ENCODE results near the gene FAM43A. TPM values are rescaled to one million over a fixed set of nuclear protein-coding genes. Genes with fewer than 3 reads are reported as not detected.
A peak's percentile ranks its signal among the peaks of the same experiment; 100 is the strongest.

Gene FAM43A
- total RNA-seq, 1 donor from 2014 or later, result 2.9 TPM

DNA sequence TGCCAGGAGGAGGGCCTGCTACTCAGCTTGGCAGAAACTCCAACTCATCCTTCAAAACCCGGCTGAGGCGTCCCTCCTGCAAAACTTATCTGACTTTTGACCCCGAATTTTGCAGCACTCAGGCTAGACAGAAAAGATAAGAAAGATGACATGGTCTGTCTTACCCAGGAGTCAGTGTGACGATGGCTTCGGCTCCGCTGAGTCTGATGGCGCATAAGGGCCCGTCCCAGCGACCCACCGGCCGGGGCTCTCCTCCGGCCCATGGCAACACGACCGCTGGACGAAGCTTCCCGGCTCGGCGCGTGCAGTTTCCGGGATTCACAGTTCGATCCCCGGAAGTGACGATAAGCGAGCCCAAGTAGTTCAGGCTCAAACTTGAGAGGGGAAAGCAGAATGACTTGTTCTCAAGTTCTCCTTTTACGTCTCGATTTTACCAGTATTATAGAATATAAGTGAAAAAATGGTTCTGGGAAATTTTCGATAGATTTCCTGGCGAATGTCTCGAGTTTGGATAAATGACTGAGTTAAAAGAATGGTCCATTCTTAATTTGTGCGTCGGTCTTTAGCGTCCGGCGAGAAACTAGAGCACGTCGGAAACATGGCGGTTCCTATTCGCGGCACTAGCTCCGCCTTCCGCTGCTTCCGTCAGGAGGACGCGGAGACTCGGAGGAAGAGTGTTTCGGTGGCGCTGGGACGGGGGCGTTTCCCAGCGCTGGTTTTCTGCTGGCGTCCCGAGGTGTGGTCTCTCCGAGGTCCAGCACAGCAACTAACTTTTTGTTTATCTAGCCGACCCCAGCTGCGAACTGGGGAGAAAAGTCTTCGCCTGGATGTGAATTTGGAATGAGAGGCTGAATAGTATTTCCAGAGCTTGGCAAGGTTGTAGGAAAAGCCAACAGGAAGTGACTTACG lies 13.5 kb upstream of the FAM43A start, which contains the start of gene LSG1:
Gene LSG1, minus strand, starts transcription at position 292 of the 909 bp plus-strand sequence. Its CDS starts 29 bp downstream, at position 263.
- no peaks in the 10 kb centered on the region for H3K27me3 ChIP-seq (ENCODE audit: control insufficient read depth, insufficient read depth, low read length)
- TF ChIP-seq, protein P1, sequence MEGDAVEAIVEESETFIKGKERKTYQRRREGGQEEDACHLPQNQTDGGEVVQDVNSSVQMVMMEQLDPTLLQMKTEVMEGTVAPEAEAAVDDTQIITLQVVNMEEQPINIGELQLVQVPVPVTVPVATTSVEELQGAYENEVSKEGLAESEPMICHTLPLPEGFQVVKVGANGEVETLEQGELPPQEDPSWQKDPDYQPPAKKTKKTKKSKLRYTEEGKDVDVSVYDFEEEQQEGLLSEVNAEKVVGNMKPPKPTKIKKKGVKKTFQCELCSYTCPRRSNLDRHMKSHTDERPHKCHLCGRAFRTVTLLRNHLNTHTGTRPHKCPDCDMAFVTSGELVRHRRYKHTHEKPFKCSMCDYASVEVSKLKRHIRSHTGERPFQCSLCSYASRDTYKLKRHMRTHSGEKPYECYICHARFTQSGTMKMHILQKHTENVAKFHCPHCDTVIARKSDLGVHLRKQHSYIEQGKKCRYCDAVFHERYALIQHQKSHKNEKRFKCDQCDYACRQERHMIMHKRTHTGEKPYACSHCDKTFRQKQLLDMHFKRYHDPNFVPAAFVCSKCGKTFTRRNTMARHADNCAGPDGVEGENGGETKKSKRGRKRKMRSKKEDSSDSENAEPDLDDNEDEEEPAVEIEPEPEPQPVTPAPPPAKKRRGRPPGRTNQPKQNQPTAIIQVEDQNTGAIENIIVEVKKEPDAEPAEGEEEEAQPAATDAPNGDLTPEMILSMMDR (IDR thresholded peaks at IDR 0.05; ENCODE audit: insufficient read depth, low read length, severe bottlenecking), result no peak
- peak; percentile 85 for DNase-seq (ENCODE audit: low read depth)
- FAIRE-seq, result no peak
- peak within 1 kb of the TSS; percentile 95 for H3K4me3 ChIP-seq (ENCODE audit: low read depth, low read length)
- H3K36me3 ChIP-seq (ENCODE audit: control insufficient read depth, insufficient read depth, low read length), result peaks cover 4% of the 10 kb centered on the region

DNA sequence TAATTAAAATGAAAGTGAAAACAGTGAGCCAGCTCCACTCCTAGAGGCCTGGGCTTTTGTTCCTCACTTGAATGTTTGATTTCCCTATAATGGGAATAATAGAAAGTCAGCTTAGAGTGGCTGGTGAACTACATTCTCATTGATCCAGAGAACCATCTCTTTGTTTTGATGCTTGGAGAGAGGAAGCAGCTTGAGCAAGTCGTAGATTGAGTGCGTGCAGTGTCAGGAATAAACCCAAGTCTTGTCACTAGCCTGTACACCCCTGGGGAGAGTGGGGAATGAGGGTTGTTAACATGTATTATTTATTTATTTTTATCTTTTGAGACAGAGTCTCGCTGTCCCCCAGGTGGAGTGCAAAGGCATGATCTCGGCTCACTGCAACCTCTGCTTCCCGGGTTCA lies 12.8 kb upstream of the FAM43A start:
- no peak for FAIRE-seq
- Histone ChIP-seq H3K4me3 (ENCODE audit: low read depth, low read length) (peak overlapping the region; percentile 95), H3K36me3 (ENCODE audit: control insufficient read depth, insufficient read depth, low read length) (peaks cover 4% of the 10 kb centered on the region), H3K27me3 (ENCODE audit: control insufficient read depth, insufficient read depth, low read length) (no peaks in the 10 kb centered on the region)
- no peak for DNase-seq (ENCODE audit: low read depth)
- TF ChIP-seq, protein P1 (IDR thresholded peaks at IDR 0.05; ENCODE audit: insufficient read depth, low read length, severe bottlenecking), result no peak

DNA sequence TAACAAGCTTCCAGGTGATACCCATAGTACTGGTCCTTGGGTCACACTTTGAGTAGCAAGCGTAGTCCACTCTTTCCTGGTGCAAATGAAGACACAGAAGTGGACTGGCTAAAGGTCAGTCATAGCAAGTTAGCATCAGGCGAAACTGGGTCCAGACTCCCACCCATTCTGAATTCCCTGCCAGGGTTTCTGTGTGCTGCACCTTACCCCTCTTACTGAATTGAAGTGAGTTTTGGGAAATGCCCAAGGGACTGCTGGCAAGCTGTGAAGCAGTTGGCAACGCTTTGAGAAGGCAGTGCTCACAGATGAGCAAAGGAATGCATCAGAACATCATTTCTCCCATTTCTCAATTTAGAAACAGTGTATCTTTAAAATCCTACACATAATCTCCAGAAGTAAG lies 11.9 kb upstream of the FAM43A start:
- DNase-seq (ENCODE audit: low read depth) (no peak), FAIRE-seq (no peak)
- Histone ChIP-seq H3K4me3 (ENCODE audit: low read depth, low read length) (no peak overlapping the region), H3K27me3 (ENCODE audit: control insufficient read depth, insufficient read depth, low read length) (no peaks in the 10 kb centered on the region), H3K36me3 (ENCODE audit: control insufficient read depth, insufficient read depth, low read length) (peaks cover 4% of the 10 kb centered on the region)
- TF ChIP-seq, protein P1 (IDR thresholded peaks at IDR 0.05; ENCODE audit: insufficient read depth, low read length, severe bottlenecking), result no peak

DNA sequence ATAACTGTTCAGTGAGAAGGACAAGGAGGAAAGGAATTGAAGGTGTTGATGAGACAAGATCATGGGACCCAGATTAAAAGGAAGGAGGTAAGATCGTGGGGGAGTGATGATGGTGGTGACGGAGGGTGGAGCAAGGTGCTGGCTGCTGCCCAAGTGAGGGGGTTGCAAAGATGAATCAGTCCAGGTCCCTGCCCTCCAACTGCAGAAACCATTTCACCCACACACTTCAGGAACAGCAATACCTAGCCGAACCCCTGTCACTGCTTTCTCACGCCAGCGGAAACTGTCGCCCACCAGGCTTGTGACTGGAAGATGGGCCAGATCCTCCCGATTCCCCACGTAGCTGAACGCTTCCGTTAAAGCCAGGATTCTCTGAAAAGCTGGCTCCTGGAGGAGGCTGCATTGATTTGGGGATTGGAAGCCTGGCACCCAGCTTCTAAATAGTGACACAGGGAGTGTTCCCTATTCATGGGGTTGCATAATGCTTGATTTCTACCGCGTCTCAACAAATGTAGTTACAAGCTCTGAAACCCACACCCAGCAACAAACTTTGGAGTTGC lies 10.5 kb upstream of the FAM43A start:
- TF ChIP-seq, protein P1 (IDR thresholded peaks at IDR 0.05; ENCODE audit: insufficient read depth, low read length, severe bottlenecking), result no peak
- H3K36me3 ChIP-seq (ENCODE audit: control insufficient read depth, insufficient read depth, low read length), result no peaks in the 10 kb centered on the region
- H3K4me3 ChIP-seq (ENCODE audit: low read depth, low read length), result no peak overlapping the region
- no peak for FAIRE-seq
- DNase-seq (ENCODE audit: low read depth), result peak; percentile 33
- H3K27me3 ChIP-seq (ENCODE audit: control insufficient read depth, insufficient read depth, low read length), result no peaks in the 10 kb centered on the region

DNA sequence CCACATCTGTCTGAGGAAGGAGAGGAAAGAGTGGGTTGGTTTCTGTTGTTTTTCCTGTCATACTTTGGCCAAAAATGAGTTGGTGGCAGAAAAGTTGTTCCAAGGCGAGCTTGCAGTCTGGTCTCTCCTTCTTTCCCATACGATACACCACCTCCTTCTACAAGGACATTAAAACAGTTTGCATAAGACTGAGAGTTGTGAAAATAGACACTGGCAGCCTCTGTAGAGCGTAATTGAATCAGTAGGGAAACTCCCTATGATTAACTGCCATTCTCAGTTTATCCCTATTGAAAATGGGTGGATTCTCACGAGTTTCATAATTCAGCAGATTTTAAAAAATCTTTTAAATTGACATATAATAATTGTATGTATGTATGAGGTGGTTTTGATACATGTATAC lies 10.0 kb upstream of the FAM43A start:
- TF ChIP-seq, protein P1 (IDR thresholded peaks at IDR 0.05; ENCODE audit: insufficient read depth, low read length, severe bottlenecking), result no peak
- FAIRE-seq (no peak), DNase-seq (ENCODE audit: low read depth) (peak; percentile 7)
- Histone ChIP-seq H3K27me3 (ENCODE audit: control insufficient read depth, insufficient read depth, low read length) (no peaks in the 10 kb centered on the region), H3K4me3 (ENCODE audit: low read depth, low read length) (no peak overlapping the region), H3K36me3 (ENCODE audit: control insufficient read depth, insufficient read depth, low read length) (no peaks in the 10 kb centered on the region)

Data from bronchial epithelial cell (primary cell).